Measurements from ENCODE around the gene GSDMA. TPM values are rescaled to one million over a fixed set of nuclear protein-coding genes. Genes with fewer than 3 reads are reported as not detected.

GSDMA gene
- total RNA-seq, 1 donor from 2014 or later = 0.26 TPM

DNA sequence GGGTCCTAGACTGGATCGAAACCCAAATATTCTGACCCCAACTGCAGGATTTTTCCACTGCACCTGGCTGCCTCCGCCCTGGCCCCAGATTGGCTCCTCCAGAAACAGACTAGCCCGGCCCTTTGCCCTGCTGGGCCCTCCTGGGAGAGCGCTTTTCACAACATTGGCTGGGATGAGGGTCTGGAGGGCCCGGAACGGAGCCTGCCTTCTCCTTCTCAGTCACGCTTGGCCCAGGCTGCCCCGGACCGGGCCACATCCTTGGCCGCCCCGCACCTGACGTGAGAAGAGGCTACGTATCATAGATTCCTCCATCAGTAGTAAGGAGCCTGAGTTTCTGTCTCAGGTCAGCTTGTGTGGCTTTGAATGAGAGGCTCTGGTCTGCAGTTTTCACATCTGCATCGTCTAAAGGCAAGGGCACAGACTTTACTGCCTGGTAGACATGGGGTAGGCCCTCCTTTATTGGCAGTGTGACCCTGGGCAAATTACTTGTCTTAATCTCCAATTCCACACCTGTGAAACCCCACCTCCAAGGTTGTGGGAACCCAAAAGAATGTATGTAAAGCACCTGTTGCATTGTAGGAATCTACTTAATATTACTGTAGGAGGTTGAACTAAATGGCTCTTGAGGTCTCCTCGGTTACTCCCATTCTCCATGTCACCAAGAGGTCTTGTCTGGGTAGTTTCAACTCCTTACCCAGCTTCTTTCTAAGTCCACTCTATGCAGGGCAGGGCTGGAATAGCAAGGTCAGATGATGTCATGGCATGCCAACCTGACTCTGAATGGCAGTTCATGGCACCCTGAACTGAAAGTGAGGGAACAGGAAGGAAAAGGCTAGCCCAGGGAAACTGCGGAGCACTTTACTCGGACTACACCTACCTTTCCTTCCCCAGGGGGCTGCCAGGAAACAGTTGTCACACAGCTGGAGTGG, 34.6 kb upstream of the GSDMA start:
- Histone ChIP-seq H3K36me3 (ENCODE audit: control insufficient read depth, insufficient read depth, low read length) (peaks cover 10% of the 10 kb centered on the region), H3K27me3 (ENCODE audit: control insufficient read depth, insufficient read depth, low read length) (no peaks in the 10 kb centered on the region), H3K4me3 (ENCODE audit: low read depth, low read length) (peak overlapping the region; percentile 94)
- TF ChIP-seq, protein P1, sequence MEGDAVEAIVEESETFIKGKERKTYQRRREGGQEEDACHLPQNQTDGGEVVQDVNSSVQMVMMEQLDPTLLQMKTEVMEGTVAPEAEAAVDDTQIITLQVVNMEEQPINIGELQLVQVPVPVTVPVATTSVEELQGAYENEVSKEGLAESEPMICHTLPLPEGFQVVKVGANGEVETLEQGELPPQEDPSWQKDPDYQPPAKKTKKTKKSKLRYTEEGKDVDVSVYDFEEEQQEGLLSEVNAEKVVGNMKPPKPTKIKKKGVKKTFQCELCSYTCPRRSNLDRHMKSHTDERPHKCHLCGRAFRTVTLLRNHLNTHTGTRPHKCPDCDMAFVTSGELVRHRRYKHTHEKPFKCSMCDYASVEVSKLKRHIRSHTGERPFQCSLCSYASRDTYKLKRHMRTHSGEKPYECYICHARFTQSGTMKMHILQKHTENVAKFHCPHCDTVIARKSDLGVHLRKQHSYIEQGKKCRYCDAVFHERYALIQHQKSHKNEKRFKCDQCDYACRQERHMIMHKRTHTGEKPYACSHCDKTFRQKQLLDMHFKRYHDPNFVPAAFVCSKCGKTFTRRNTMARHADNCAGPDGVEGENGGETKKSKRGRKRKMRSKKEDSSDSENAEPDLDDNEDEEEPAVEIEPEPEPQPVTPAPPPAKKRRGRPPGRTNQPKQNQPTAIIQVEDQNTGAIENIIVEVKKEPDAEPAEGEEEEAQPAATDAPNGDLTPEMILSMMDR (IDR thresholded peaks at IDR 0.05; ENCODE audit: insufficient read depth, low read length, severe bottlenecking) = no peak
- DNase-seq (ENCODE audit: low read depth) (no peak), FAIRE-seq (no peak)

DNA sequence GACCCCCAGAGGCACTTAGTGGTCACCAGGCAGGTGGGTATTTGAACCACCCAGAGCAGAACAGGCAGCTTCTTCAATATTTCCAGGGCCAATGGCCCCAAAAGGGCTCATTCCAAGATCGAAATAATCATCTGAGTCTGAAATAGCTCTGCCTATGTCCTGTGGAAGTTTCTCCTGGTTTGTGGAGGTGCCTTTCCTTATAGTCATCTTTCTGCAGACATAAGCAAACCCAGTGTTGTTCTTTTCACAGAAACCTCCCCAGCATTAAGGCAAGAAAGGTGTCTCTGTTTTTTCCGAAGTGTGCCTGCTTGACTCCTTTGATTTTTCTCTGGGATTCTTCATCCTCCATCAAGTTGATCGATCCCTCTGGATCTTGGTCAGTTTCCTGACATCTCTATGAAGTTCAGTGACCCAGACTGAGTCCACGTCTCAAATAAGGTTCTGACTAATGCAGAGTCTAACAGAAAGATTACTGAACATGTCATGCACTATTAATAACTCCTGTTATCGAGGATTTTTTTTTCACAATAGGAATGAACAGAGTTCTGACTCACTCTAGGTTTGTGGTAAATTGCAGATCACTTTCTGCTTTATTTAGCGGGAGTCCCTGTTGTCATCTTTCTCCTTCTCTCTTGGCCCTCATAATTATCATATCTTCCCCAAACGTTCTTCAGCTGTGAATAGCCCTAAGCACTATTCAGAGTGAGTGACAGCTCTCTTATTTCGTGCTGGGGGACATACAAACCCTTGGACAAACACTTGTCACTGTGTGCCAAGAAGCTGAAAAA, 33.8 kb upstream of the GSDMA start:
- no peak overlapping the region for H3K4me3 ChIP-seq (ENCODE audit: low read depth, low read length)
- FAIRE-seq = peak; percentile 83

GRCh38 chr17:39929646-39930407, 33.0 kb upstream of the GSDMA start:
- FAIRE-seq = no peak
- Histone ChIP-seq H3K36me3 (ENCODE audit: control insufficient read depth, insufficient read depth, low read length) (no peaks in the 10 kb centered on the region), H3K4me3 (ENCODE audit: low read depth, low read length) (no peak overlapping the region), H3K27me3 (ENCODE audit: control insufficient read depth, insufficient read depth, low read length) (no peaks in the 10 kb centered on the region)
- peak; percentile 78 for DNase-seq (ENCODE audit: low read depth)
- TF ChIP-seq, protein P1 (IDR thresholded peaks at IDR 0.05; ENCODE audit: insufficient read depth, low read length, severe bottlenecking) = no peak

More for the DNA sequence above, 33.8 kb upstream of the GSDMA start:
- DNase-seq (ENCODE audit: low read depth) = peak; percentile 97
- peaks cover 4% of the 10 kb centered on the region for H3K36me3 ChIP-seq (ENCODE audit: control insufficient read depth, insufficient read depth, low read length)
- H3K27me3 ChIP-seq (ENCODE audit: control insufficient read depth, insufficient read depth, low read length) = no peaks in the 10 kb centered on the region
- TF ChIP-seq, protein P1 (IDR thresholded peaks at IDR 0.05; ENCODE audit: insufficient read depth, low read length, severe bottlenecking) = no peak

- Histone ChIP-seq H3K4me3 (ENCODE audit: low read depth, low read length) (no peak overlapping the region), H3K36me3 (ENCODE audit: control insufficient read depth, insufficient read depth, low read length) (no peaks in the 10 kb centered on the region), H3K27me3 (ENCODE audit: control insufficient read depth, insufficient read depth, low read length) (no peaks in the 10 kb centered on the region)
- TF ChIP-seq, protein P1 (IDR thresholded peaks at IDR 0.05; ENCODE audit: insufficient read depth, low read length, severe bottlenecking) = no peak
- FAIRE-seq = no peak
- DNase-seq (ENCODE audit: low read depth) = no peak
Observed at GRCh38 chr17:39933912-39934311, 28.9 kb upstream of the GSDMA start.

DNA sequence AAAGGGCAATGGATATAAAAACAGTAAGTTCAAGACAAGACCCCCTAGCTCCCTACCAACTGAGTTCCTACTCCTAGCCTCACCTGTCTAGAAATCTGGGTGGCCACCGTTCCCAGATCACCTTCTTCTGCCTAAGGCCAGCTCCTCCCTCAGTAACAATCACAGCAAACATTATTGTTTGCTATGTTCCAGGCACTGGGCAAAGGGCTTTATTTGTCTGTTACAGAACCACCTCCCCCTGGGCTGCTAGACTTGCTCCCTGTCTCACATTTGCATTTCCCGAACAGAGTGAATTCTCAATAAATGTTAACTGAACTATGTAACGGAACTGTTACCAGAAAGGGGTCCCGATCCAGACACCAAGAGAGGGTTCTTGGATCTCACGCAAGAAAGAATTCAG, 28.5 kb upstream of the GSDMA start:
- H3K4me3 ChIP-seq (ENCODE audit: low read depth, low read length) = no peak overlapping the region
- H3K36me3 ChIP-seq (ENCODE audit: control insufficient read depth, insufficient read depth, low read length) = no peaks in the 10 kb centered on the region
- no peaks in the 10 kb centered on the region for H3K27me3 ChIP-seq (ENCODE audit: control insufficient read depth, insufficient read depth, low read length)
- DNase-seq (ENCODE audit: low read depth) (no peak), FAIRE-seq (no peak)
- TF ChIP-seq, protein P1 (IDR thresholded peaks at IDR 0.05; ENCODE audit: insufficient read depth, low read length, severe bottlenecking) = no peak

All from bronchial epithelial cell (primary cell).